Neural cell (in vitro differentiated cells): ENCODE results near the gene FIGNL2. TPM values are rescaled to one million over a fixed set of nuclear protein-coding genes. Genes with fewer than 3 reads are reported as not detected.

Source experiments
- H2AFZ ChIP-seq: fragments of 200-600, 300-800 bp; sonication (generic), shearing (Covaris generic); 2 replicates; pipeline ENCODE4 v1.6.0; 2014; ENCODE audit warnings: low read depth, mild to moderate bottlenecking, antibody characterized with exemption, low read length, moderate library complexity
- H3F3A ChIP-seq: fragments of 200-600 bp; shearing (Covaris generic); 2 replicates; pipeline ENCODE4 v1.6.1; 2016; ENCODE audit warnings: mild to moderate bottlenecking, moderate library complexity, mixed read lengths, antibody characterized with exemption, low read length; ENCODE audit not compliant: insufficient read depth, poor library complexity, severe bottlenecking
- H3K27ac ChIP-seq: fragments of 200-600, 300-800 bp; sonication (generic), shearing (Covaris generic); 2 replicates; pipeline ENCODE4 v1.5.1; 2014; ENCODE audit warnings: mild to moderate bottlenecking, low read length, moderate library complexity
- H3K27me3 ChIP-seq: fragments of 300-800, 200-600 bp; sonication (generic), shearing (Covaris generic); 2 replicates; pipeline ENCODE4 v1.6.0; 2014; ENCODE audit warnings: mild to moderate bottlenecking, low read depth, low read length, moderate library complexity; ENCODE audit not compliant: insufficient read depth
- H3K36me3 ChIP-seq: fragments of 300-800, 200-600 bp; sonication (generic), shearing (Covaris generic); 2 replicates; pipeline ENCODE4 v1.5.1; 2014; ENCODE audit warnings: mild to moderate bottlenecking, antibody characterized with exemption, low read length, moderate library complexity; ENCODE audit not compliant: insufficient read depth
- H3K4me2 ChIP-seq: fragments of 300-800, 200-600 bp; sonication (generic), shearing (Covaris generic); 2 replicates; pipeline ENCODE4 v1.6.0; 2014; ENCODE audit warnings: mild to moderate bottlenecking, low read length
- H3K4me3 ChIP-seq: fragments of 300-800, 200-600 bp; sonication (generic), shearing (Covaris generic); 2 replicates; pipeline ENCODE4 v1.5.1; 2014; ENCODE audit warnings: mild to moderate bottlenecking, low read length, moderate library complexity
- H3K79me2 ChIP-seq: fragments of 200-600 bp; shearing (Covaris generic); replicated peaks from 2 replicates; pipeline ENCODE4 v1.6.0; 2014; ENCODE audit warnings: mild to moderate bottlenecking, low read length, moderate library complexity; ENCODE audit not compliant: insufficient read depth
- H3K9ac ChIP-seq: fragments of 300-800, 200-600 bp; sonication (generic), shearing (Covaris generic); 2 replicates; pipeline ENCODE4 v1.6.1; 2016; ENCODE audit warnings: mild to moderate bottlenecking, low read length, mixed read lengths
- H3K9me2 ChIP-seq: fragments of 200-600 bp; shearing (Covaris generic); 2 replicates; pipeline ENCODE4 v1.6.1; 2016; ENCODE audit warnings: mild to moderate bottlenecking, low read length, mixed read lengths; ENCODE audit not compliant: insufficient read depth
- H3K9me3 ChIP-seq: fragments of 200-600, 300-800 bp; sonication (generic), shearing (Covaris generic); 2 replicates; pipeline ENCODE4 v1.6.1; 2016; ENCODE audit warnings: mild to moderate bottlenecking, mixed run types, low read length, moderate library complexity, mixed read lengths
- H4K20me1 ChIP-seq: fragments of 200-600 bp; shearing (Covaris generic); 2 replicates; pipeline ENCODE4 v1.6.1; 2016; ENCODE audit warnings: mild to moderate bottlenecking, mixed run types; ENCODE audit not compliant: insufficient read depth
- CTCF ChIP-seq: fragments of 450-650 bp; IDR thresholded peaks from 2 replicates; pipeline ENCODE4 v1.5.1; 2014; ENCODE audit warnings: antibody characterized with exemption, mild to moderate bottlenecking, moderate library complexity; ENCODE audit not compliant: poor library complexity, severe bottlenecking
- EP300 ChIP-seq: fragments of 450-650 bp; conservative IDR thresholded peaks from 2 replicates; pipeline ENCODE4 v1.6.1; 2014; ENCODE audit warnings: antibody characterized with exemption, mild to moderate bottlenecking, moderate library complexity; ENCODE audit not compliant: poor library complexity, severe bottlenecking
- EZH2 ChIP-seq: fragments of 200-600, 300-800 bp; shearing (Covaris generic), sonication (generic); IDR thresholded peaks from 2 replicates; pipeline ENCODE4 v1.6.1; 2014; ENCODE audit warnings: antibody characterized with exemption, low read length, borderline replicate concordance, mild to moderate bottlenecking; ENCODE audit not compliant: insufficient read depth, poor library complexity, severe bottlenecking
- MXI1 ChIP-seq: fragments of 450-650 bp; conservative IDR thresholded peaks from 2 replicates; pipeline ENCODE4 v1.6.1; 2014; ENCODE audit warnings: antibody characterized with exemption, mild to moderate bottlenecking; ENCODE audit not compliant: poor library complexity, severe bottlenecking
- POLR2AphosphoS5 ChIP-seq: IDR thresholded peaks from 2 replicates; pipeline ENCODE4 v1.6.1; 2012
- RAD21 ChIP-seq: fragments of 450-650 bp; conservative IDR thresholded peaks from 2 replicates; pipeline ENCODE4 v1.6.1; 2014; ENCODE audit warnings: antibody characterized with exemption, mild to moderate bottlenecking, moderate library complexity
- REST ChIP-seq: IDR thresholded peaks from 2 replicates; pipeline ENCODE4 v1.6.1; 2012; ENCODE audit warnings: borderline replicate concordance
- SMC3 ChIP-seq: fragments of 450-650 bp; conservative IDR thresholded peaks from 2 replicates; pipeline ENCODE4 v1.6.1; 2014; ENCODE audit warnings: antibody characterized with exemption, mild to moderate bottlenecking, moderate library complexity; ENCODE audit not compliant: poor library complexity
- TAF1 ChIP-seq: IDR thresholded peaks from 2 replicates; pipeline ENCODE4 v1.6.1; 2012; ENCODE audit warnings: low read depth
- polyA plus RNA-seq: library from polyadenylated mRNA; depleted of rRNA; stranded (reverse); fragments of >200 nt; gene quantifications from 2 replicates; pipeline ENCODE4 v1.2.3, GENCODE V29; 2014

FIGNL2 gene
- polyA plus RNA-seq, 1 donor from 2014 or later: 0.21 TPM

- Histone ChIP-seq H3K36me3 (no peaks in the 10 kb centered on the region), H3K79me2 (no peaks in the 10 kb centered on the region), H3K27ac (no peak overlapping the region), H3K9ac (no peak overlapping the region), H4K20me1 (no peaks in the 10 kb centered on the region), H3F3A (no peaks in the 10 kb centered on the region), H3K4me3 (no peak overlapping the region), H3K9me2 (no peaks in the 10 kb centered on the region), H2AFZ (no peak overlapping the region), H3K4me2 (no peak overlapping the region), H3K9me3 (no peaks in the 10 kb centered on the region), H3K27me3 (no peaks in the 10 kb centered on the region)
- no peak for TF ChIP-seq RAD21
- no peak for TF ChIP-seq POLR2AphosphoS5
- TF ChIP-seq EP300: no peak
- no peak for TF ChIP-seq CTCF
- TF ChIP-seq SMC3: no peak
- TF ChIP-seq TAF1: no peak
Observed at GRCh38 chr12:51893786-51894185, 45.3 kb upstream of the FIGNL2 start.

- no peak overlapping the region for H2AFZ ChIP-seq
- no peaks in the 10 kb centered on the region for H3K9me2 ChIP-seq
- no peak overlapping the region for H3K4me3 ChIP-seq
- no peaks in the 10 kb centered on the region for H3K9me3 ChIP-seq
- no peaks in the 10 kb centered on the region for H3K36me3 ChIP-seq
- H3K27ac ChIP-seq: no peak overlapping the region
- H4K20me1 ChIP-seq: no peaks in the 10 kb centered on the region
- no peaks in the 10 kb centered on the region for H3K79me2 ChIP-seq
- H3F3A ChIP-seq: no peaks in the 10 kb centered on the region
- no peak overlapping the region for H3K4me2 ChIP-seq
- TF ChIP-seq CTCF (peak; percentile 52), EP300 (no peak), EZH2 (no peak), POLR2AphosphoS5 (no peak), SMC3 (peak; percentile 41), TAF1 (no peak), REST (no peak), RAD21 (peak; percentile 49), MXI1 (no peak)
- H3K9ac ChIP-seq: no peak overlapping the region
- H3K27me3 ChIP-seq: no peaks in the 10 kb centered on the region
Observed at GRCh38 chr12:51891843-51892242, 43.3 kb upstream of the FIGNL2 start.
